HUES6 (cell line): ENCODE data around the gene SEPTIN6.
"Not testable (repeated sequence)": the region's sequence is repeated elsewhere in the genome, so short reads cannot be mapped to it uniquely, and the experiment has no call there.

Experiments
- H3K27ac ChIP-seq: 2 replicates; pipeline ENCODE4 v1.7.0; 2013; ENCODE audit warnings: low read depth, mild to moderate bottlenecking, low read length, inconsistent platforms
- H3K27me3 ChIP-seq: 2 replicates; pipeline ENCODE4 v1.6.1; 2013; ENCODE audit warnings: low read length; ENCODE audit not compliant: control insufficient read depth, insufficient read depth
- H3K36me3 ChIP-seq: 2 replicates; pipeline ENCODE4 v1.6.1; 2013; ENCODE audit warnings: low read length; ENCODE audit not compliant: control insufficient read depth, insufficient read depth
- H3K4me1 ChIP-seq: 2 replicates; pipeline ENCODE4 v1.6.1; 2013; ENCODE audit warnings: low read length; ENCODE audit not compliant: control insufficient read depth, insufficient read depth
- H3K4me3 ChIP-seq: 2 replicates; pipeline ENCODE4 v1.5.1; 2013; ENCODE audit warnings: low read depth, low read length
- H3K9ac ChIP-seq: one replicate; pipeline ENCODE4 v1.6.1; 2013; ENCODE audit warnings: mild to moderate bottlenecking, low read length
- H3K9me3 ChIP-seq: 2 replicates; pipeline ENCODE4 v1.6.1; 2013; ENCODE audit warnings: low read depth, low read length; ENCODE audit not compliant: control insufficient read depth, insufficient read depth

Gene SEPTIN6

DNA sequence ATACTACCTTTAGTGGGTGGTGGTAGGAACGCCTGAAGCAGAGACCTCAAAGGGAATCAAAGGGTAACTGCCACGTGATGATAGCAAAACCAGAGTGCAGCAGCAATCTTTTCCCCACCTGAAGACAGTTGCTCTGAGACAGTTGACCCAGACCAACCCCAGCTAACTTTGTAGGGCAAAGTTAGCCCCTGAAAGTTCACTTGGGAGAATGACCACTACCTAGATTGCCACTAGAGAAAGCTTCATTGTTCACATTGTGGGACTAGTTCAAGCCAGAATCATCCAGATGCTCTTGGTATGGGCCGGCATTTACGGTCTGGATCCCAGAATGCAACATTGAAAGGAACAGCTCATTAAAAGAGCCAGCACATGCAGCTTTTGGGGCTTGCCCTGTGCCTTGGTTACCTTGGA, 4.1 kb downstream of the SEPTIN6 start:
- H3K36me3 ChIP-seq: no peaks in the 10 kb centered on the region
- H3K4me3 ChIP-seq: no peak overlapping the region
- H3K9me3 ChIP-seq: no peaks in the 10 kb centered on the region; the same call in 1 of the 2 replicates
- H3K27ac ChIP-seq: no peak overlapping the region
- peaks cover 9% of the 10 kb centered on the region for H3K27me3 ChIP-seq
- no peak overlapping the region for H3K9ac ChIP-seq
- H3K4me1 ChIP-seq: peaks cover 36% of the 10 kb centered on the region

DNA sequence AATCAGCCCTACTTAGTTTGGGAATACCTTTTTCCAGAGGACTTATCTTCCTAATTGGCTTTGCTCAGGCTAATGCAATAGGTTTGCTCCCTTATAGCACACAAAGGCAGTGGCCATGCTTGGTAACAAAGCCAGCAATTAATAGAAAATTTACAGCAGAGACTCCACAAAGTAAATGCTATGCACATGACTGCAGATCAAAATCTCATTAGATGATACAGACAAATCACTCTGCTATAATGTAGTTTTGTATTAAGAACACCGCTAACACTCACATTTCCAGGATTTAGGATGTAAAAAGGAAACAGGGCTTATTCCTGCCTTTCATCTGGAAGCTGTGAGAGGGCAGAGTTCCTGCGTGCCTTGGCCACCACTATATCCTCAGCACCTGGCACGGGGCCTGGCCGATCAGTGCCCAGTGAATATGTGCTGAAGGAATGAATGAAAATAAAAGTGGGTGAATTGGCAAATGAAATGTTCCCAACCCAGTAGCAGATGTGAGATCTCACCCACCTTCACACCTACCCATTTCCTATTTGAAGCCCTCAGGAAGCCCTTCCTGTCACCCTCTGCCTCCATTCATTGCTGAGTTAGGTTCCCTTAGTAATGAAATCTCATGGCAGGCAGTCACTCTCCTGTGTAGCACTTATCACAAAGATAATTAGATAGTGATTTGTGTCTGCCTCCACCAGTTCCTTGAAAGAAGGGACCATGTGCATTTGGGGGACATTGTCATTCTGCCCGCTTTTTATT, 5.1 kb downstream of the SEPTIN6 start:
- 0 out of 2 replicates have a peak, but pooled peaks cover 4% of the 10 kb centered on the region for H3K27me3 ChIP-seq
- no peak overlapping the region for H3K9ac ChIP-seq
- H3K4me1 ChIP-seq: peaks cover 36% of the 10 kb centered on the region
- no peak overlapping the region for H3K27ac ChIP-seq
- H3K4me3 ChIP-seq: no peak overlapping the region
- H3K9me3 ChIP-seq: no peaks in the 10 kb centered on the region; the same call in 1 of the 2 replicates
- no peaks in the 10 kb centered on the region for H3K36me3 ChIP-seq

DNA sequence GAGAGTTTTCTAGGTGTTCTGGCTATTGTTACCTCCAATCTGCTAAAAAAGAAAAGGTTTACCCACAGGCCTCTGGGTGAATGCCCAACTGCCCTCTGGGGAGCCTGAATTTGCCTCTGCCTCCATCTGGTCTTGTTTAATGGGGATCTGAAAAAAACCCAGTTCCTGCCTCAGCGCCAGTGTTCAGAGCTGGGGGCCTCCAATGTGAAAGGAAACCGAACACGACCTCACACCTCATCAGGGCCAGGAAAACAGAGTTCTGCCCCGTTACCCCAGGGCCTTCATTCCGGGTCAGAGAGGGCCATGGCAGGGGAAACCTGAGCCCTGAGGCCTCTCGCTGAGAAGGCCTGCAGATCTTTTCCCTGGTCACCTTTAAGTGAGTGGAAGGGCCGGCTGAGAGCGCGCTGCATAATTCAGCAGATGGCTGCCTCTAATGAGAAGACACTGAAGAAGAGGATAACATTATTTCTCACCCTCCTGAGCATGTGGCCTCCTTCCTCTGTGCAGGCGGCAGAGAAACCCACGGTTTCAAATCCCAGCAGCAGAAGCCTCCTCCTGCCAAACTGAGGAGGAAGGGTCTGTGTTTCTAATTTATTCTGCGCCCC, 6.8 kb downstream of the SEPTIN6 start:
- H3K27ac ChIP-seq: 0 out of 2 replicates have a peak overlapping the region, but pooled peaks have one; percentile 2
- no peaks in the 10 kb centered on the region; the same call in 1 of the 2 replicates for H3K9me3 ChIP-seq
- no peaks in the 10 kb centered on the region for H3K27me3 ChIP-seq
- H3K4me3 ChIP-seq: no peak overlapping the region
- H3K36me3 ChIP-seq: no peaks in the 10 kb centered on the region
- H3K9ac ChIP-seq: peak overlapping the region; percentile 19
- H3K4me1 ChIP-seq: peaks cover 38% of the 10 kb centered on the region

DNA sequence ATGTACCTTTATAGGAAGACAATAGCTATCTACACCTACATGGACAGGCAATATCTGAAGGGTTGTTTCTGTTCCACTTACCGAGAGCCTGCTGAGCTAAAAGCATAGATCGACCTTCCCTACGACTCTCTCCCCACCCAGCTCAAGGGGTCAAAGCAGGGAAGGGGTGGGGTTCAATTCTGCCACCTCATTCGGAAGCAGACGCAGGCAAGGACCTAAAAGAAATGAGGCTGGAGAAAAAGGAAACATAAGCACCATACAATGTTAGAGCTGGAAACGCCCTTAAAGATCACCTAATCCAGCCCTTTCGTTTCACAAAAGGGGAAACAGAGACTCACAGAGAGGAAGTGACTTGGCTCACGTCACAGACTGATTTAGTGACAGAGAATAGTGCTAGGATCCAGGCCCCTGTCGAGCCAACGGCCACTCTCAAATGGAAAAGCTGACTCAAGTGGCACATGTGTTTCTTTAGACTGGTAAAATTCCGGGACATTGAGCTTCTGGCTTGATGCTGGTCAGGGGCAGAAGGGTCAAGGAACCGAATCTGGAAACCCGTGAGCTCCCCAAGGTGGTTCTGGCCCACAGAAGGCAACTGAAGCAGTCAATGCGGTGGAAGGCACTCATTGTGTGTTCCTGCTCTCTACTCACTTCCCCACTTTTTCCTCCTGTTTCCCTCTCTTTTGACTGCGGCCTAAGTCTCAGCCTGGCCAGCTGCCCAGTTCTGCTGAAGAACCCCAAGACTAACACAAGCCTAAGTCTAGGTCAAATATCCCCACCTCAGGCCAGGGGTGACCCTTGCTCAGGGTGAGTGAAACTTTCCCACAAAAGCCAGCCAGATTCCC, 7.5 kb downstream of the SEPTIN6 start:
- H3K36me3 ChIP-seq: no peaks in the 10 kb centered on the region
- H3K9ac ChIP-seq: peak overlapping the region; percentile 19
- H3K4me3 ChIP-seq: no peak overlapping the region
- H3K27ac ChIP-seq: 0 out of 2 replicates have a peak overlapping the region, but pooled peaks have one; percentile 2
- peaks cover 32% of the 10 kb centered on the region for H3K4me1 ChIP-seq
- no peaks in the 10 kb centered on the region; the same call in 1 of the 2 replicates for H3K9me3 ChIP-seq
- H3K27me3 ChIP-seq: no peaks in the 10 kb centered on the region

DNA sequence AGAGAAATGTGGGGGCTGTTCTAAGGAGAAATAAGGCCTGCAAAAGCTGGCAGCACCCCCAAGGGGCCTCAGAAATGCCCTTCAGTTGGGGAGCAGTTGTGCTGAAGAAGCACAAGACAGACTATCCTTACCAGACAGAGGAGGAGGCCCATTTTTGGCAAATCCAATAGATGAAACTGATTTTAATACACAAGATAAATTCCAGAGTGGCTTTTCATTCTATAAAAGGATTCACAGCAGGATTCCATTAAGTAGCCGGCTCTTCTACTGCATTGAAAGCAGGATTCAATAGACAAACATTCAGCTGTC, 8.1 kb downstream of the SEPTIN6 start:
- Histone ChIP-seq H3K27ac (no peak overlapping the region), H3K36me3 (no peaks in the 10 kb centered on the region), H3K27me3 (no peaks in the 10 kb centered on the region), H3K9me3 (no peaks in the 10 kb centered on the region; the same call in 1 of the 2 replicates), H3K9ac (no peak overlapping the region), H3K4me1 (peaks cover 32% of the 10 kb centered on the region), H3K4me3 (no peak overlapping the region)

DNA sequence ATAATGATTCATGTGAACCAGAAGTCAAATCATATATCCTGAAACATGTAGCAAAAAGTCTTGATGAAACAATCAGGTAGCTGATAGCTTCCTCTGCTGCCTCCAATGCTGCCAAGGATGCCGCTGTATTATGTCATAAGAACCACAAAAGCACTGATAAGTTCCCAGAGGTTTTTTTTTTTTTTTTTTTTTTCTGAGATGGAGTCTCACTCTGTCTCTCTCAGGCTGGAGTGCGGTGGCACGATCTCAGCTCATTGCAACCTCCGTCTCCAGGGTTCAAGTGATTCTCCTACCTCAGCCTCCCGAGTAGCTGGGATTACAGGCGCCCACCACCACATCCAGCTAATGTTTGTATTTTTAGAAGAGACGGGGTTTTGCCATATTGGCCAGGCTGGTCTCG, 8.7 kb downstream of the SEPTIN6 start:
- not testable (repeated sequence) for H3K27ac ChIP-seq, H3K36me3 ChIP-seq, H3K4me3 ChIP-seq, H3K9ac ChIP-seq, H3K9me3 ChIP-seq, H3K27me3 ChIP-seq
- peaks cover 32% of the 10 kb centered on the region for H3K4me1 ChIP-seq

DNA sequence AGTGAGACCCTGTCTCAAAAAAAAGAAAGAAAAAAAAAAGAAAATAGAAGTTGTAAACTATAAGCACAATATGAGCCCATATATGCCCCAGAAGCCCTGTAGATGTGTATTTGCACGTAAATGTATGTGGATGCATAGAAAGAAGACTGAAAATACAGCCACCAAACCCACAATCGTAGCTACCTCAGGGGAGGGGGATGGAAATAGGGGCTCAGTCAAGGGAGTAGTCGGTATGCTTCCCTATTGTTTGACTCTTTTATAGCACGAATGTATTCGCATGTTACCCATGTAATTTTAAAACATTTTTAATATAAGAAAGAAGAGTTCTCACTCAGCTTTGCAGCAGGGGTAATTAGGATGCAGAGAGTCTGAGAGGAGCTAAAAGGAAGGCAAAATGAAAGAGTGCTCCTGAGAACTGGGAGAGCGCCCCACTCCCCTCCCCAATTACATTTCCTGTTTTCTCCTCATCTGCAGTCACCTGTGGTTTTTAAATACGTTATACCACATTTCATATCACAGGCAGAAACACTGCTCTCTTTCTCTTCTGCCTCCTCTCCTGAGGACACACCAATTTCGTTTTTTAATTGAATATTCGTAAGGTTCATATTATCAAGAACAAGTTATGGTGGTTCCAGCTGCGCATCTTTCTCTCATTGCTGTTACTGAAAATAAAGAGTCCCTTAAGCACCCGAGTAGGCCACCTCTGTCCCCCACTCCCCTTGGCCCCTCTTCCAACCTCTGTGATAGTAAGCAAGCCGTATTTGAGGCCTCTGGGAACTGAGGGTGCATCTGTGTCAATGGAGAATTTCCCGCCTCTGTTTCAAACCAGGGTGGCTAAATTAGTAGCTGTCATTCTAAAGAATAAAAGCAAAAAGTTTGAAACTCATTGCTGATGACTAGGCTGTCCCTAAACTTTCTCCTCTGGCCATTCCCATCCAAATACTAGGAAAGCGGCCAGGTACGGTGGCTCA, 10.7 kb downstream of the SEPTIN6 start:
- H3K9ac ChIP-seq: no peak overlapping the region

DNA sequence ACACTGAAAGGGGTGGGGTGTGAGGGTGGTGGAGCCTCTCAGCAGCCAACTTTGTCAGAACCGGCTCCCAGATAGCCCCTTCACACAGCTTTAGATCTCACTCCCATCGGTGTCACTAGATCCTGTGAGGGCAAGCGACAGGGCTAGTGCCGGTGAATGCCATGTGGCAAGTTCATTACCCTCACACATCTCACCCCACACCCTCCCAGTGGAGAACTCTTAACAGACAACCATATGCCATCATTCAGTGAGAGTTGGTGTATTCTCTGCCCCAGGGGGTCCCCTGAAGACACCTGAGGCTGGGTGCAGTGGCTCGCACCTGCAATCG, 15.3 kb downstream of the SEPTIN6 start:
- peaks cover 28% of the 10 kb centered on the region for H3K4me1 ChIP-seq
- no peak overlapping the region for H3K4me3 ChIP-seq
- H3K9me3 ChIP-seq: no peaks in the 10 kb centered on the region; the same call in 1 of the 2 replicates
- peaks cover 10% of the 10 kb centered on the region for H3K36me3 ChIP-seq
- H3K9ac ChIP-seq: no peak overlapping the region
- no peak overlapping the region for H3K27ac ChIP-seq
- H3K27me3 ChIP-seq: no peaks in the 10 kb centered on the region

More for the DNA sequence above, 10.7 kb downstream of the SEPTIN6 start:
- no peak overlapping the region for H3K27ac ChIP-seq
- H3K36me3 ChIP-seq: no peaks in the 10 kb centered on the region
- H3K27me3 ChIP-seq: no peaks in the 10 kb centered on the region
- H3K4me3 ChIP-seq: no peak overlapping the region
- no peaks in the 10 kb centered on the region; the same call in 1 of the 2 replicates for H3K9me3 ChIP-seq
- peaks cover 29% of the 10 kb centered on the region for H3K4me1 ChIP-seq

DNA sequence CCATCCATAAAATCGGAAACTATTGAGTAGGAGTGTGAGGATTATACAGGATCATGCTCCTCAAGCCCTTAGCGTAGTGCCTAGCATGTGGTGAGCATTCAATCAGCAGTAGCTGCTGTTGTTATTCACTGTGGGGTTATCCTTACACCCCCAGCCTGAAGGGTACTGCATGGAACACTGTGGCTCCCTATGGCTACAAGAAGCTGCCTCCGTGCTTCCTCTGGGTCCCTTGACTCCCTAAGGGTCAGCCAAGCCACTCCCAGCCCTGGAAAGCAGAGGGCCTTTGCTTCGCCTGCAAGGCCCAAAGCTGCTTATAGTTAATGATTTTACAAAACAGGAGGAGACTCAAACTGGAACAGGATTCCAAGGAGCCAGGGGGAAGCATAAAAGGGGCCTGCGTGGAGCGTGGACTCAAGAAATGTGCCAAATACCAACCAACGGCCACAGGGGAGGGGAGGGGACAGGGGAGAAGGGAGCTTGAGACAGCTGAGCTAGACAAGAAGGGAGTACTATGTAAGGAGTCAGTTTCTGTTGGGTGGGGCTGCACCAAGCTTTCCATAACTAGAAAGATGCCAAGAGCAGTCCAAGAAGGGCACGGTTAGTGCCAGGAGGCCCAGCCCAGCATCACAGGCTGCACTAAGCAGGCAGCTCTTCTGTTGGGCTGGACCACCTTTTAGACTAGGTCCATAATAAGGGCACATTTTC, 15.9 kb downstream of the SEPTIN6 start:
- Histone ChIP-seq H3K27ac (no peak overlapping the region), H3K4me1 (peaks cover 25% of the 10 kb centered on the region), H3K9ac (no peak overlapping the region), H3K9me3 (peaks cover under 1% of the 10 kb centered on the region; the same call in 1 of the 2 replicates), H3K27me3 (no peaks in the 10 kb centered on the region), H3K36me3 (peaks cover 13% of the 10 kb centered on the region), H3K4me3 (no peak overlapping the region)

DNA sequence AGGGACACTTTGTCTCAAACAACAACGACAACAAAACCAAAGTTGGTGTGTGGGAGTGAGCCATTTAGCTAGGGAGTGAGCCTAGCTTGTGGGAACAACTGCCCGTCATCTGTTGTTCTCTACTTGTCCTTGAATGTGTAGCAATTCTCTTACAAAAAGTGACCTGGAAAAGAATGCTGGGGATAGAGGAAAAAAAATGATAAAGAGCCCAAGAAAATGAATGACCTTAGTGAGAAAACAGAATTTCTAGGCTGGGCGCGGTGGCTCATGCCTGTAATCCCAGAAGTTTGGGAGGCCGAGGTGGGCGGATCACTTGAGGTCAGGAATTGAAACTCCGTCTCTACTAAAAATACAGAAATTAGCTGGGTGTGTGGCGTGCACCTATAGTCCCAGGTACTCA, 19.6 kb downstream of the SEPTIN6 start:
- H3K36me3 ChIP-seq: peaks cover 16% of the 10 kb centered on the region
- peaks cover 4% of the 10 kb centered on the region; the same call in 1 of the 2 replicates for H3K9me3 ChIP-seq
- H3K27ac ChIP-seq: no peak overlapping the region
- peaks cover 23% of the 10 kb centered on the region; the same call in 1 of the 2 replicates for H3K4me1 ChIP-seq
- no peak overlapping the region for H3K4me3 ChIP-seq
- no peaks in the 10 kb centered on the region for H3K27me3 ChIP-seq
- no peak overlapping the region for H3K9ac ChIP-seq
